HG02885 (cell line): ENCODE results near the gene DPF3.

Source experiments
- ATAC-seq: cut with Tn5 transposase; IDR thresholded peaks from one replicate; pipeline ENCODE4 v1.9.1; 2021; ENCODE audit warnings: mild to moderate bottlenecking; ENCODE audit not compliant: unreplicated experiment, poor library complexity

DPF3 gene

DNA sequence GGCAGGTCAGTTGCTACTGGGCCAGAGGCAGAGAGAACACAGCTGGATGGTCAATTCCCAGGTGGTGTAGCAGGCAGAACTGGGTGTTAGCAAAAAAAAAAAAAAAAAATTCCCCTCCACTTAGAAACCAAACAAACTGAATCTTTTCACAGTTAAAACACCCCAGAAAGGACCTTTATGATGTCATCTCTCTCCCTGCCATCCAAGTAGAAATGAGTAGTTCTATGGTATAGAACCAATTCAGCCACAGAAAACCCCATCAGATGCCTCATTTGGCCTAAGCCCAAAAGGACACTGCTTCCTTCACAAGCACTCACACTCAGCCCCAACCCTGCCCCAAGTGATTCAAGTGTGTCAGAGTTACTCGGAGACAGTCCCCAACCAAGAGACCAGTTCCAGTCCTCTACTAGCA lies 230.8 kb downstream of the DPF3 start:
- no peak for ATAC-seq

- ATAC-seq: no peak
These were observed 231.7 kb downstream of the DPF3 start for GRCh38 chr14:72662214-72662613.

- no peak for ATAC-seq
These were observed 236.5 kb downstream of the DPF3 start for GRCh38 chr14:72657214-72657921.

DNA sequence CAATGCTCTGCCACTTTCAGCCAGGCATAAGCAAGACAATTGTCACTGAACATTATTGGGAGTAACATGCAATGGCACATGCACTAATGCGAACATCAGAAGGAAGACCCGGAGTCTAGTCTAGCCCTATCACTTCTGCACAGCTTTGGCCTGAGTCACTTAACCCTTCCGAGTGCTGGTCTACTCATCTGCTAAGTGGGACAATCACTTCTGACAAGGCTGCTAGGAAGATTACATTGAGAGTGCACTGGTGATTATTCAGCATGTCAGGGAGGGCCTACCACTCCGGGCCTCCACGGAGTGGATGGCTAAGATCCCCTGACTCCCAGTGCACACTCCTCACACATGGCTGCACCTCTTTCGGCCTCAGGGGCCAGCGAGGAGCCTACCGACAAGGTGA lies 240.9 kb downstream of the DPF3 start:
- no peak for ATAC-seq

- ATAC-seq: no peak
These were observed 241.7 kb downstream of the DPF3 start for GRCh38 chr14:72652179-72652578.

GRCh38 chr14:72651714-72652113 lies 242.2 kb downstream of the DPF3 start:
- no peak for ATAC-seq

- ATAC-seq: no peak
These were observed 242.8 kb downstream of the DPF3 start for GRCh38 chr14:72651081-72651480.

- ATAC-seq: no peak
These were observed 244.2 kb downstream of the DPF3 start for GRCh38 chr14:72649603-72650227.

GRCh38 chr14:72647782-72648181 lies 246.1 kb downstream of the DPF3 start:
- ATAC-seq: no peak

DNA sequence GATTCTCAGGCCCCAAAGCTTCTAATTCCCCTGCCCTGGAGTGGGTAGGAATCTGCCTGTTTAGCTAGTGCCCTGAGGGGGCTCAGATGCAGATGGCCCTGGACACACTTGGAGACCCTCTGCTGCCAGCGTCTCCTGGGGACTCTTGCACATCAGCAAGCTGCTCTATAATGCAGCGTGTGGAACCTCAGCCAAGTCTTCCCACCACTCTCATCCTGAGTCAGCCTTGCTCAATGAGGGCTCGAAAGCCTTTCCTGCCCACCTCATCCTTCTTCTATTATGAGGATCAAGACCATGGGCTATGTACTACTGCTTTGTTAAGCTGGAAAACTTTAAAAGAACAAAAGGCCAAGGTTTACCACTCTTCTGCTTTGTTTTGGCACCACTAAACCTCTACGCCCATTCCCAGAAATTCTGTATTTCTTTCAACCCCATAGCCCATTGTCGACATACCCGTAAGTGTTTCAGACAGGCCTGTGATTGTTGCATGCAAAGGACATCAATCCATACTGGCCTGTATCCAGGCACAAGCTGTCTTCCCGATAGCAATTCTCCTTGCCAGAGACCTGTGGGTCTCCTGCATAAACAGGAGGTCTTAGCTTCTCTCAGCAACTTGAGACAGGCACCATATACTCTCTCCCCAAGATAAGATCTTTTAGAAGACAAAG lies 246.9 kb downstream of the DPF3 start:
- ATAC-seq: no peak

DNA sequence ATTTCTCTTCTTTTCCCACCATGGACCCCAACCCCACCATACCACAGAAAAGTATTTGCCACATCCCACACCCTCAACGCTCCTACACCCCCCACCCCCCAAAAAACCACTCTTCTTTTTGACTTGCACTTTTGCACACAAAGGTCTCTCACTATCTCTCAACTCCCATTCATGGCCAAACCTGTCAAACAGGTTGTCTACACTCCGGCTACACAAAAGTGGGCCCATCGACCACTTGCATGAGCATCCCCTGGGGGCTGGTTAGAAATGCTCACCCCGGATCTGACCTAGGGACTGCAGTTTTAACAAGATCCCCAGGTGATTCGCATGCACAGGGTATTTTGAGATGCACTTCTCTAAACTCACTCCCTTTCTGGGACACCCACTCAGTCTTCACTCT lies 248.2 kb downstream of the DPF3 start:
- ATAC-seq: no peak

GRCh38 chr14:72644758-72645489 lies 249.0 kb downstream of the DPF3 start:
- no peak for ATAC-seq

DNA sequence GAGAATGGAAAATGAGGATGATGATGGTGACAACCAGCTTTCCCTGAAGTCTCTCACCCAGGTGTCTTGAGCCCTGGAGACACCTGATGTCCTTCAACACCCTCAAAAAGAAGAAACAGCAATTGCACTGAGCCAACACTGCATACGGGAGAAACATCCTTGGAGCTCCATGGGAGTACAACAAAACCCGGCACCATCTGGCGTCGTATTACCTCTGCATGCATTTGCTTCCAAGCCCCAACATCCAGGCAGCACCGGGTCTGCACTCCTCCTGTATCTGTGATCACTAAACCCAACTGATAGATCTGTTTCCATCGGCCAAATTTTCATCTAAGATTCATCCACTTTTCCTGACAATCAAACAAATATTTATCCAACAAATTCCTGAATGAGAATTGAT lies 249.9 kb downstream of the DPF3 start:
- ATAC-seq: no peak

DNA sequence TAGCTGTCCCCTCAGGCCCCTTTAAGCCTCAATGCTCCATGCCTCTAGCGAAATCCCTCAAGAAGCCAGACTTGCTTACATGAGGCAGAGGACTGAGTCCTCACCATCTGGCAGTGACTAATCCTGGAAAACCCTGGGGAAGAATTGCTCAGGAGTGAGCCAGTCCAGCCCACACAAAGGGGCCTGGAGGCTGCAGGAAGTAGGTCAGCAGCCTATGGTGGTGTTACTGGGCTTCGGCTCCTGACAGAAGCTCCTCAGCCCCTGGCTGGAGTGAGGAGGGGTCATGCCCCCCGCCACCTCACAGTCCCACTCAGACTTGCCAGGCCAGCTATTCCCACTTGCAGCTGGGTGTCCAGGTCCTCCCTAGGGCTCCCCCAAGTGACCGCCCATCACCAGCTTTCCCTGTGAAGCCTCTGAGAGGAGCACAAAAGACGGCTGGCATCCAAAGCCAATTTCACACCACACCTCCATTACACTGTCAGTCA lies 250.5 kb downstream of the DPF3 start:
- no peak for ATAC-seq

DNA sequence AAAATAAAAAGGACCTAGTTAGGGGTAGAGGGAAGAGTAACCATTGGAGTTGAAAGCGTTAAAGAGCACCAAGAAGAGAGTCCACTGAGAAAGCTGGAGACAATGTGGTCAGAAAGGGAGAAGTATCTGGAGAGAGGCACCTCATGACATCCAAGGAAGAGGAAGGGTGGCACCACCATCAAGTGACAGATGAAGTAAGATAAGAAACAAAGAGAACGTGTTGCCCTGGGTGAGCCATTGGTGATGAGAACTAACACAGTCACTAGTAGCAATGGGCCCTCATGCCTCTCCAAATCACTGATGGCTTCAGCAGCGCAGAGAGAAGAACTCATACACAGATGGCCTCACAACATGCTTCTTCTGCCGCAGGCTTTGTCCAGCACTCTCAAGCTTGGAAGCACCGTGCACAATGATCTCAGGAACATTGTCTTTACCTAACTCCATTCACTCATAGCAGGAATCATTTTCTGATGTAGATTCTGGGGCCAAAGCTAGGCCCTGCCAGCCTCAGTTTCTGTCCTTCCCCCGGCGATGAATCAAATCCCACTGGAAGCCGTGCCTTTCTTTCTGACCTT lies 252.9 kb downstream of the DPF3 start:
- ATAC-seq: no peak

GRCh38 chr14:72638021-72638420 lies 255.9 kb downstream of the DPF3 start:
- no peak for ATAC-seq

DNA sequence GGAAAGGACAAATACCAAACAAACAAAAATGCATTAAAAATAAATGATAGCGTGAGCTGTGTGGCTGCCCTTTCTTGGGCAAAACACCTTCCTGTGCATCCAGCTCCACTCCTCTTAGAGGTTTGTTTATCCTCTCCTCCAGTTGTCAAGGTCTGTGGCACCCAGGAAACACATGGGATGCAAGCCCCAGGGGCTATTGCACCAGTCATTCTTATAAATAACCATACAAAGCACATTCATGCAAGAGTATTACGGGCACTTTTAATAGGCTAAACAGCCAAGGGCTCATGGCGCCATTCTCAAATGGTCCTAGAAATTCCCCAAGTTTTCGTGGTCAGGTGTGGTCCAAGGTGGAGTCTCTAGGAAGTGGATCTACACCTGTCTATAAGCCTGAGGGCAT lies 257.0 kb downstream of the DPF3 start:
- ATAC-seq: no peak

DNA sequence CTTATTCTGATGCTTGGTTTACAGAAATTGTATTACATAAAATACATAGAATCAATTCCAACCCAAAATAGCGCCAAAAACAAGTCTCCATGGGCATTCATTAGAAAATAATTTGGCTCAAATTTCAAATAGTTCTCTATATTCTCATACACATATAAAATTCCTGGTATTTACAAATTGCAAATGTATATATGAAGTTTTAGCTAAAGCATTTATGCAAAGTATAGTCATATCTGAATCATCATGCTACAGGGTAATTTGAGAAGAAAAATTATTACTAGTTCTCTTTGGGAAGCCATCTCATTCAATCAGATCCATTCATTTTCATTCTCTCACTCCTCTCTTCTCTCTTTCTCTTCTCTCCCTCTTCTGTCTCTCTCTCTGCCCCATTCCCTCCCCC lies 257.8 kb downstream of the DPF3 start:
- no peak for ATAC-seq

DNA sequence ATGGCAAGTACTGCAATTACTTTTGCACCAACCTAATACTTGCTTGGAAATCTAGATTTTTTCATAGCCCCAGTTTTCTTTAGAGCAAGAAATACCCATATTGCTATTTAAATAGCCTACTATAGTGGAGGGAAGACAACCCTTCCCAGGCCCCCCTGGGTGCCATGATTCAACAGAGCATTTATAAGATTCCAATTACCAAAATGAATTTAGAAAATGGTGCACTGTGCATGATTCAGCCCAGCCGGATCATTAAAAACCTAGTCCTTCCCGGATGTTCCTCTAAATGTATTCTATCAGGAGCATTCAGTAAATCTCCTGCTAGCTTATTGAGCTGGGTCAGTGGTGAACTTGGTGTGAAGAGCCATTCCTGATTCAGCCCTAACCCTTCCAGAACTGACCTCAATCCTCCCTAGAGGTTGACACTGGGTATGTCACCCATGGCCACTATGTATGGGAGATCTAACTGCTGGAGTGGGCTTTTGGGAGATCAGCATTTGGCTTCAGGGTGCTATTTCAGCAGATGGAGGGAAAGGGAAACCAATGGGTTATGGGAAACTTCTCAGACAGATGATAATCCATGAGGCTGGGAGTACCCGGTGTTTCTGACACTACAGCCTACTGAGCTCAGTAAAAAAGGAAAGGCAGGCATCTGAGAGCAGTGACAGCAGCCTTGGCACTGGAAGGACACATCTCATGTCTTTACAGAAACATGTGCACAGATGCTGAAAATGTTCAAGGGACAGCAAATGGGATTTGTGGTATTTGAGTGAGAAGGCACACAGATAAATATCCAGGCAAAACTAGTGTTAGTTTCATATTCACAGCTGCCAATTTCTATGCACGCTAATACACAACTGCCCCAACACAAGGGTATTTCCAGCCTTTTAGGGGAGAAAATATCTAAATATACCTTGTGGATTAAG lies 258.9 kb downstream of the DPF3 start:
- peak; percentile 56 for ATAC-seq
